HG02840 (cell line): ENCODE data around the gene MLLT1.
A peak's percentile ranks its signal among the peaks of the same experiment; 100 is the strongest.
"Not testable (repeated sequence)": the region's sequence is repeated elsewhere in the genome, so short reads cannot be mapped to it uniquely, and the experiment has no call there.

Experiments
- ATAC-seq: cut with Tn5 transposase; IDR thresholded peaks from one replicate; pipeline ENCODE4 v1.9.1; 2021; ENCODE audit warnings: mild to moderate bottlenecking, moderate library complexity, moderate number of reproducible peaks; ENCODE audit not compliant: unreplicated experiment, low FRiP score

The MLLT1 gene

DNA sequence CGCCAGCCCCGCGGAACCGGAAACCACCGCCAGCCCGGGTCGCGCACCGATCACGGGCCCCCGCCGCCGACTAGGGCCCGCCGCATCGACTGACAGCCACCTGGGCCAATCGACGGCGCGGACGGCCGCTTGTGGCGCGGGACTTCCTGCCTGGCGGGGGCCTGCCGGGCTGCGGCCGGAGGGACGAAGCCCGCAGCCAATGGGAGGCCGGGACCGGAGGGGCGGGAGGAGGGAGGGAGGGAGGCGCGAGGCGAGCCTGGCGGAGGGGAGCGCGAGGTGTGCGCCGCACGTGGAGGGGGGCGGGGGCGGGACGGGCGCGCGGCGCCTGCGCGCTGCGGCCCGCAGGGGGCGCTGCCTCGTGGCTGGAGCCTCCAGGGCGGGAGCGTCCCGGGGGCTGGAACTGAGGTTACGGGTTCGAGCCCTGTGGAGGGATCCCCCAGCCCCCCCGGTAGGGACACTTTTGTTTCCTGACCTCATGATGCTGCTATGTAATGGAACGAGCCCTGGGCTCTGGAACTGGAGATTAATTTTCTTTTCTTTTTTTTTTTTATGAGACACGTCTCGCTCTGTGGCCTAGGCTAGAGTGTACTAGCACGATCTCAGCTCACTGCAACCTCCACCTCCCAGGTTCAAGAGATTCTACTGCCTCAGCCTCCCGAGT, at the start of gene MLLT1:
MLLT1 (minus strand) TSS at position 45 of the 661 bp plus-strand sequence. CDS start 191 bp downstream, outside the sequence.
- ATAC-seq = peak; percentile 82

DNA sequence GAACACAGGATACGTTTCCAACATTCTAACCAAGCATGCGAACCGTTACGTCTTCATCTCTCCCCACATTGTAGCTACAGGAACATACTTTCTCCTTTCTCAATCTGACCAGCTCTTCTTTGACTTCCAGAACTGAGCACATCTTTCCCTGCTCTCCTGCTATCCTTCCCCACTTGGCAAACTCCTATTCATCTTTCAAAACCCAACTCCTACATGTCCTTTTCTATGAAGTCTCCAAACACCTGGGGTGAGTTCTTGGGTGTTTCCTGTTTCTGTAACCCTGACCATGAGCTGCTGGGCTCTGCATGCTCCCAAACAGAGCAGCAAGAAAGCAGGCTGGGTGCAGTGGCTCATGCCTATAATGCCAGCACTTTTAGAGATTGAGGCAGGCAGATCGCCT, 47.0 kb upstream of the MLLT1 start:
- no peak for ATAC-seq

DNA sequence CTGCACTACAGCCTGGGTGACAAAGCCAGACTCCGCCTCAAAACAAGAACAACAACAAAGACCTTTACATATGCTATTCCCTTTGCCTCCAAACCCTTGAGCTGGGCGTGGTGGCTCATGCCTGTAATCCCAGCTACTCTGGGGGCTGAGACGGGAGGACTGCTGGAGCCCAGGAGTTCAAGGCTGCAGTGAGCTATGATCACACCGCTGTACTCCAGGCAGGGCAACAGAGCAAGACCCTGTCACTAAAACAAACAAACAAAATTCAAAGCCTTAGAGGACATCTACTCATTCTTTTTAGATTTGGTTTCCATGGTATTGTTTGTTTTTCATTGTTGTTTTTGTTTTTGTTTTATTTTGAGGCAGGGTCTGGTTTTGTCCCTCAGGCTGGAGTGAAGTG, 45.8 kb upstream of the MLLT1 start:
- no peak for ATAC-seq

GRCh38 chr19:6324757-6325156, 45.0 kb upstream of the MLLT1 start:
- no peak for ATAC-seq

- ATAC-seq = no peak
These were observed 42.5 kb upstream of the MLLT1 start for GRCh38 chr19:6322284-6322683.

DNA sequence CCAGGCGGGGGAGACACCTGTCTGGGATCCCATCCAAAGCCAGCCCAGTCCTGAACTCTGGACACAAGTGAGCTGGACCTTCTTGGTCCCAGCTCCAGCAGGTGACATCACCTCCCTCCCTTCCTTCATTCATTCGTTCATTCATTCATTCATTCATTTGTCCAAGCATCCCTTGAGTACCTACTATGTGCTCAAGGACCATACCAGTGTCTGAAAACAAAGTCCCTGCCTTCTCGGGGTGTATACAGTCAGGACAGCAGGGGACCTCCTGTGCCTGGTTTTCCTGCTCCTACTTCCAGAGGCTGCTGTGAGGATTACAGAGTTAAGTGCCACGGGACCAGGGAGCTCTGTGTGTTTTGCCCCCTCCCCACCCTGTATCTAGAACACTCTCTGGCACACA, 39.6 kb upstream of the MLLT1 start:
- no peak for ATAC-seq

GRCh38 chr19:6318772-6319171, 39.0 kb upstream of the MLLT1 start:
- ATAC-seq = no peak

GRCh38 chr19:6315646-6316045, 35.9 kb upstream of the MLLT1 start:
- ATAC-seq = not testable (repeated sequence)

DNA sequence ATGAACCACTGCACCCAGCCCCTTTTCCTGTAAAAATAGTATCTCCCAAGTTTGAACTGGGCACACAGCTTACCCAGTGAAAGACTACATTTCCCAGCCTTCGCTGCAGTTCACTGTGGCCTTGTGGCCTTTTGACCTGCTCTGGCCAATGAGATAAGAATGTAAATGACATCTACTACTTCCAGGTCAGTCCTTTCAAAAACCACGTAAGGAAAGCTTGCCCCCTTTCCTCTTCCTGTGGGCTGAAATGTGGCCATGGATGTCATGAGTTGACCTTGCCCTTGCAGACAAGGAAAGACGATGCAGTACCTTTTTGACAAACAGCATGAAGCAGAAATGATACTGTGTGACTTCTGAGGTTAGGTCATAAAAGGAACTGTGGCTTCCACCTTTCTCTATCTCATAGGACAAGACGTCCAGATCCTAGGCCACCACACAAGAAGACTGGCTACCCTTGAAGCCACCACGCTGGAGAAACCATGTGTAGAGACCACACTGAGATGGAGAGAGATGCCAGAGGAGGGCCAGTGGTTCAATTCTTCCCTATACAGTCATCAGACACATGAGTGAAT, 33.7 kb upstream of the MLLT1 start:
- ATAC-seq = no peak

- no peak for ATAC-seq
These were observed 32.2 kb upstream of the MLLT1 start for GRCh38 chr19:6312018-6312417.

GRCh38 chr19:6298413-6298812, 18.6 kb upstream of the MLLT1 start:
- no peak for ATAC-seq

DNA sequence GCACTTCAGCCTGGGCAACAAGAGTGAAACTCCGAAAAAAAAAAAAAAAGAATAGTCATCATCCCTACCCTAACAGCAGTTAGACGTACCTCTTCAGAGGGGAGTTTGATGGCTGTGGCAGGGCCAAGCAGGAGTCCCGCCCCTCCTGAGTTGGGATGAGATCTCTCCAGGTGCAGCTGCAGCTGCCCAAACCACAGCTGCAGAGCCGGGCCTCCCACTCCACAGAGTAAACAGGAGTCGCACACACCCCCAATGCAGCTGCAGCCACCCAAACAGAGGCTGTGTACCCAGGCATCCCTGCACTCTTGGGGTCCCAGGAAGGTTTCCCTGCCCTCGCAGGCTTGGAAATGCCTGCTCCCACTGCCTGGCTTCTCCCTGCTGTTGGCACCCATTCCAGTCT, 17.4 kb upstream of the MLLT1 start:
- no peak for ATAC-seq

DNA sequence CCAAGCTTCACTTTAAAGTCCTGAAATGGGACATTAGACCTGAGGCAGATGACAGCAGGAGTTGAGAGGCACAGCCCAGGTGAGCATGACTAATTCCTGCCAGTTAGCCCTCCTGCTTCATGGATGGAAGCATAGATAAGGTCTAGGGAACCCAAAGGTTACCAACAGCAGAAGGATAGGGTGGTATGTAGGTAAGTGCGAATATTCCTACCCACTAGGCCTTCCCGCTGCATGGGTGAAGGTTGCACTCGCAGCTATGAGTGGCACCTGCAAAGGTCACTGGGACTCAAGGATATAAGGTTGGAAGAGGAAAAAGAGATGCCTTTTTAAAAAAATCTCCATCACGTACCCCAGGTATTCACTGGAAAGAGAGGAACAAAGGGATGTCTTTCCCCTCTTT, 12.2 kb upstream of the MLLT1 start:
- ATAC-seq = no peak

DNA sequence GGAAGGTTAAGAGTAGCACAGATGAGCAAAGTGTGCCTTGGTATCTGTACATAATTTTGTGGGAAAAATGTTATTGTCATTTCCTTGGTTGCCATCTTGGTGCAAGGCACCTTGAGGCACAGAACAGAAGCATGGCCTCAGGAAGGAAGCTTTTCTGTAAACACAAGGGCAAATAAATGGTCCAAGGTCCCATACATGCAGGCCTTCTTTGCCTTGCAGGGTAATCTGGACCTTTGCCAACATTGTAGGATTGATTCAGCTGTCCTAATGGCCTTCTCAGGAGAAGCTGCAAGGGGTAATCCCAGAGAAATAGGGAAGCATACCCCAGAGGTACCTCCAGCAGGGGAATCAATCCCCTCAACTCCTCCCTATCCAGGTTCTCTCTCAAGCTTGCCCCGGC, 9.0 kb upstream of the MLLT1 start:
- ATAC-seq = no peak

- no peak for ATAC-seq
These were observed 7.6 kb upstream of the MLLT1 start for GRCh38 chr19:6287269-6287885.

- no peak for ATAC-seq
These were observed 6.9 kb upstream of the MLLT1 start for GRCh38 chr19:6286676-6287075.

GRCh38 chr19:6282393-6282792, 2.6 kb upstream of the MLLT1 start:
- not testable (repeated sequence) for ATAC-seq

- peak; percentile 34 for ATAC-seq
These were observed 200 bp downstream of the MLLT1 start for GRCh38 chr19:6279620-6279930.

GRCh38 chr19:6278740-6279619, 795 bp downstream of the MLLT1 start:
- ATAC-seq = peak; percentile 14

DNA sequence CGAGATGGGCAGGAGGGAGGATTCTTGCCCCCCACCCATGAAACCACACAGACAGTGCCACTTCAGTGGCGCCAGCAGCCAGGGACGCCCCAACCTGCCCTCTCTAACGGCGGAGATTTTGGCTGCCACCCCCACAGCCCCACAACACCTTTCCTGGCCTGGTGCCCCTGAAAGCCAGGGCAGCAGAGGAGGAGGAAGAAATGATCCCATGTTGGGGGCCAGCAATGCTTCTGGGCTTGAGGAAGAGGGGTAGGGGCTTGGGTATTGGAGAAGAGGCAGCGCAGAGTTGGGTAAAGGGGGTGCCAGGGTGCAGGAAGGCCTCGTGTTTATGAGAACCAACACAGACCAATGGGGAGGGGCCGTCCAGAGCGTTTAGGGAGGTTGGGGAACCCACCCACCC, 1.7 kb downstream of the MLLT1 start:
- no peak for ATAC-seq

- no peak for ATAC-seq
These were observed 3.3 kb downstream of the MLLT1 start for GRCh38 chr19:6276447-6276846.
